ENCODE data around the gene GLUL. TPM values are rescaled to one million over a fixed set of nuclear protein-coding genes. Genes with fewer than 3 reads are reported as not detected.
"Not testable (repeated sequence)": the region's sequence is repeated elsewhere in the genome, so short reads cannot be mapped to it uniquely, and the experiment has no call there.

The GLUL gene
- polyA plus RNA-seq, 3 donors = 300 to 330 (median 328) TPM

DNA sequence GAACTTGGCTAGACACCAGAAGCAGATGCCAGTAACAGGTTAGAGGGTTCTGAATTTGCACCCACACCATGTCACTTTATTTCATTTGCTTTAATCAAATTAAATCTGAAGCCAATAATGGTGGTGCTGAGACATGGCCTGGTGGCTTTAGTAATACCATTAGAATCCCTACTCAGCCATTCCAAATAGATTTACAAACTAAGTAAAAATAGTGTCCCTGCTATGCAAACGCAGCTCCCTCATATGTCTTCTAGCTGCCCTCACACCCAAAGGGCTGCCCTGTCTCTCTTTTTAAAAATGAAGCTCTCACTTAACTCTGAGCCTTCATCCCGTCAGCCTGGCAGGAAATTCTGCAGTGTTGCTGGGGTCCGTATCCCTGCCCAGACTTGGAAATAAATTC lies 21.1 kb downstream of the GLUL start:
- DNase-seq (ENCODE audit: low read depth in 3 of 3, low spot score in 2 of 3) = no peak

DNA sequence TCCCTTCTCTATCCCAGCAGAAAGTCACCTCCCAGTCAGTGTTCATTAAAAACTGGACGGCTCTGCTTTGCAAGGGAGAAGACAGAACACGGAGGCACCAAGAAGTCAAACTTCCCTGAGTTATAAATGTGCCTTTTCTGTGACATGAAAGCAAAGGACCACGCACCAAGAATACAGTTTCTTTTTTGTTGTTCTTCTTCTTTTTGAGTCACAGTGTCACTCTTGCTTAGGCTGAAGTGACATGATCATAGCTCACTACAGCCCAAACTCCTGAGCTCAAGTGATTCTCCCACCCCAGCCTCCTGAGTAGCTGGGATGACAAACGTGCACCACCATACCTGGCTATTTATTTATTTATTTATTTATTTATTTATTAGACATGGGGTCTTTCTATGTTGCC lies 22.7 kb downstream of the GLUL start:
- DNase-seq (ENCODE audit: low read depth in 3 of 3, low spot score in 2 of 3) = no peak

DNA sequence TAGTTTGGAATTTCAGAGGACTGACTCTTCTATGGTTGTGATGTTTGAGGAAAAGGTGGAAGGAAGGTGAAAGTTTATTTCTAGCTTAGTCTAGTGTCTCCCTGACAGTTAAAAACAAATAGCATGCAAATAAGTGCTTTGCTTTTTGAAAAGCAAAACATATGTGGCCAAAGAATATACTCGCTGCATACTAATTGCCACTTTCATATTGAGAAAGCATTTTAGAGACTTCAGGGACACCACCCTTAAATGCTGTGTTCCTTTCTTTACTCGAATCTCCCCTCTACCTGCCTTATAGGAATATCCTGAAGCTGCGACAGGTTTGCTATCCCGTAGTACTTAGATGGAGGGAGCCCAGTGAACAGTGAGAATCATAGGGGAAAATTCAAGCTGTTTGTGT lies 23.2 kb downstream of the GLUL start:
- no peak for DNase-seq (ENCODE audit: low read depth in 3 of 3, low spot score in 2 of 3)

DNA sequence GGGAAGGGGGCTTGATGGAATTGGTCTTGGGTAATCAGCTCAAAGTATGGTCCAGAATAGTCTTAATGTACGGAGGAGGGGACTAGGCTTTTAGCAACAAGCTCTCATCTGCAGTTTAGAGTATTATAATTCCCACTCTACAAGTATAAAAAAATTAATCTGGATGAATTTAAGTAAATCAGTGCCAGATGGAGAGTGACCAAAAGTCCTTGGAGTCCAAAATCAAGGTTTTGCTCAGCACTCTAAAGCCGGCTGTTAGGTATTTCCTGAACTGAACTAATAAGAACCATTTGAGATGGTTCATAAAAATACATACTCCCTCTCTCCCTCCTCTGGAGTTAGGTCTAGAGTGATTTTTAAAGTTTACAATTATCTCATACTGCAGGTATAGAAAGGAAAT lies 23.7 kb downstream of the GLUL start:
- no peak for DNase-seq (ENCODE audit: low read depth in 3 of 3, low spot score in 2 of 3)

DNA sequence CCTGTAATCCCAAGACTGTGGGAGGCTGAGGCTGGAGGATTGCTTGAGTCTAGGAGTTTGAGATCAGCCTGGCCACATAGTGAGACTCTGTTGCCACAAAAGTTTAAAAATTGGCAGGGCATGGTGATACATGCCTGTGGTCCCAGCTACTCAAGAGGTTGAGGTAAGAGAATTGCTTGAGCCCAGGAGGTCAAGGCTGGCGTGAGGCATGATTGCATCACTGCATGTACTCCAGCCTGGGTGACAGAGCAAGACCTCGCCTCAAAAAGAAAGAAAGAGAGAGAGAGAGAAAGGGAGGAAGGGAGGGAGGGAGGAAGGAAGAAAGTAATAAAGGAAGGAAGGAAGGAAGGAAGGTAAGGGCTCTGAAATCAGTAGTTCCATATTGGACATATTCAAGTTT lies 25.0 kb downstream of the GLUL start:
- DNase-seq (ENCODE audit: low read depth in 3 of 3, low spot score in 2 of 3) = no peak

DNA sequence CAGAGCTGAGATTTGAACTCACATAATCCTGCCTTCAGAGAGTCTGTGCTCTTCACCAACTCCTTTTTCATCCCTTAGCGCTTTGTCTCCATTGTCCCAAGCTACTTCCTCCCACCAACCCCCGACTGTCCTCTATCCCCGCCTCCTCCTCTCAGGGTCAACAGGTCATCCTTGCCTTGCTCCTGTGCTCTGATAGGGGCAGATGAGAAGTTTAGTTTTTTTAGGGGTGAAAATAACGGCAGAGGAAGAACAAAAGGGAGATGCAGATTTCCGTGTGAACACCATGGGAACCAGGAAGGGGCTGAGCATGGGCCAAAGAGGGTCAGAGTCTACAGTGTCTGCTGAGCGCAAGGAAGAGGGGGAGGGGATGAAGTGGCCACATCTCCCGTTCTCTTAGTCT lies 31.9 kb downstream of the GLUL start:
- no peak for DNase-seq (ENCODE audit: low read depth in 3 of 3, low spot score in 2 of 3)

DNA sequence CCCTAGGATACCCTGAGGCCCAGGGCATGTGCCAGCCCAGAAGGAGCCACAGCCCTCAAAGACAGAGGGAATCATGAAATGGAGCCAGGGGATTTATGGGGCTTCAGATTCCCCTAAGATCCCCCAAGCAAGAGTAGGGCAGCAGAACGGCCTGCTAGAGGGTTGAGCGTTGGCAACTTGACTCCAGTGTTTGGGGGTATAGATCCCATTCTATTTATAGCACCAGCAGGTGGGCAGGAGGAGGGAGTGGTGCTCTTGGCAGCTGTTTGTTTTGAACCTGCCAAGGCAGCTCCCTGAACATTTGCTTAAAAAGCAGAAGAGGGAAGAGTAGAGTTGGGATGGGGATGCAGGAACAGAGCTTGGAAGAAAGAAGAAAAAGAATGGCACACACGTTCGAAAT lies 33.7 kb downstream of the GLUL start:
- DNase-seq (ENCODE audit: low read depth in 3 of 3, low spot score in 2 of 3) = no peak

DNA sequence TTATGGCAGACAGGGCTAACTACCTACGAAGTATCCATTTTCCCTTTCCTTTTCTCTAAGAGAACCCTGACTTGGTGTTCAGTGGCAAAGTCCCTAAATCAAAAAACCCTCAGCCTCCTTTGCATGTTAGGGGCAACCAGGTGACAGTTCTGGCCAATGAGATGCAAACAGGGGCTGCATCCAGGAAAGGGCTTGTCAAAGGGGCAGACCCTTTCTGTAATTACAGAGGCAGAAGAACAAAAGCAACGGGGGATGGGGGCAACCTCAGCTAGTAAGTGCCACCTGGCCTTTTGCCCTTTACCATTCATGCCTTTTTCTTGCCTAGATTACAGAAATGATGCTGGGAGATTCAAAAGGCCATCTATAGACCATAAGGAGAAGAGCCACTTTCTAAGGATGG lies 34.4 kb downstream of the GLUL start:
- DNase-seq (ENCODE audit: low read depth in 3 of 3, low spot score in 2 of 3) = no peak

DNA sequence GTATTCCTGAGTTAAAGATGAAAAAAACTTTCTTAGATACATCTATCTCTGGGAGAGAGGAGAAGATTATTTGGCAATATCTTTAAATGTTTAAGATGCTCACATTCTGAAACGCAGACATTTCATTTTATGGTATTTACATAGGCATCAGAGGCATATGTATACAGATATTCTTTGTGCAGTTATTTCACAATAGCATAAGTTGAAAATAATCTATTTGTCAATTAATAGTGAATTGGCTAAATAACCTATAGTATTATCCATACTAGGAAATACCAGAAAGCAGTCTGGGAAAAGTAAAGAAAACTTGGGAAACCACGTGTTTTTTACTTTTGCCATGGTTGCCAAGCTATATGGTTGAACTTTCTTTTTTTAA lies 35.9 kb downstream of the GLUL start:
- no peak for DNase-seq (ENCODE audit: low read depth in 3 of 3, low spot score in 2 of 3)

DNA sequence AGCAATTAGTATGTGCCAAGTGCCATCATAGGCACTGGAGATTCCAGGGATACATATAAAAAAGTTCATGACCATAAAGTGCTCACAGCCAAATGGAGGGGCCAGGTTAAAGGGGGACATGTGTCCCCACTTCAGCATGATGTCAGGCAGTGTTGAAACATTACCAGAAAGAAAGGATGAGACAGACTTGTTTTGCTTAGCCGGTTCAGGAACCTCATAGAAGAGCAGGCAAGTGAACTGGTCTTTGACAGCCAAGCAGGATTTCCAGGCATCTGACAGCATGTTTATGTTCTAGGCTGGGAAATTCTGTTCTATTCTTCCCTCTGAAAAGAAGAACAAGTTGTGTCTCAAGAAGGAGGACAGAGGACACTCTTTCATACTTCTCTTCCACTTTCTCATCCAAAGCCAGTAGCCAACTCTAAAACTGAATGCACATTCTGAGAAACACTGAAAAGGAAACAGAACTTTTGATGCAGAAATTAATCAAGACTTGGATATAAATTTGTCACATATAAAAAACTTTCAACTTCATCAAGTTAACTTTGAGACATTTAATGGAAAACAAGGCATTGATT lies 39.7 kb downstream of the GLUL start:
- no peak for DNase-seq (ENCODE audit: low read depth in 3 of 3, low spot score in 2 of 3)

DNA sequence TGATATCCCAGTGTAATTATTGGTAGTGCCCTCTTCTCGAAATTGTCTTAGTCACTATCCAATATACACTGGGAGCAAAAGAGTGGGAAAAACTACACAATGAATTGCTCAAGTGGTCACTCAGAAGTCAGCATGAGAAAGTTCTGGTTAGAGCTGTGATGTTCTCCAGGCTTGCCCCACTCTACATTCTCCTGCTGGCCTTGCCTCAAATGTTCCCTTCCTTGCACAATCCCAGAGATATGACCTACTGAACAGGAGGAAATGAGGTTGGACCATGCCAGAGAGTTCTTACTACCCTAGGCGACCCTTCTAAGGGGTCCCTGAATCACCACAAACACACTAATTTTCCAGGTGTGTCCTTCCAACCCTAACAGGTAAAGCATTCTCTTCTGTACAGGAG lies 40.8 kb downstream of the GLUL start:
- no peak for DNase-seq (ENCODE audit: low read depth in 3 of 3, low spot score in 2 of 3)

DNA sequence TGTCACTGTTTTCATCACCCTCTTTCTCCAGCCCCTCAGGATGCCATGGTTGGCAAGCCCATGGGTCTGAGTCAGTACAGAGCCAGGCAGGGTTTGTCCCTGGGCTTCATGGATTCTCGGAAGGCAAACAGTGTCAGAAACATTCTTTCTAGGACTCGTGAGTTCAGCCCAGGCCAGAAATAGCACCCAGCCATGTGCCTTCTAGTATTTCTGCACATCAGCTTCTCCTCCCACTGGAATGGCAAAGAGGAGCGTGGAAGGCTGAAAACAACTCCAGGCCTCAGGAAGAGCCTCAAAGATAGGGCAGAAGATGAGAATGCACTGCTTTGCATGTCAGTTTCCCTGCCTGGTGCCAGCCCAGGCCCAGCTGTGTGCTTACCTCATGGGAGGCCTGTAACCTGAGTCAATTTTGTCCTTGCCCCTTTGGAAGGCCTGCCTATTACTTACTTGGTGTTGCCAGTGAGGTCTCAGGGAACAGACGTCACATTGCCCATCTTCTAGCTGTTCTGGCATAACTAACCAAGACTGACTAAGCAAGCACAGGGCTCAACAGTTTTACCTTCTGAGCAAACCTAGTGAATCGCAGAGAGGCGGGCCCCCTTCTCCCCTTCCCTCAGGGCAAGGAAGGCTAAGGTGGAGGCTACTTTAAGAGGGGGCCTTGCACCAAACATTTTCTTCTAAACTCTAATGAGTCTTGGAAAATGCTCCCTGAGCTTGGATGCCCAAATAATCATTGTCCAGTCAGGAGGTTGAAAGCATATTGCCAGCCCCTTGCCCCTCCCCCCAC lies 42.4 kb downstream of the GLUL start:
- no peak for DNase-seq (ENCODE audit: low read depth in 3 of 3, low spot score in 2 of 3)

DNA sequence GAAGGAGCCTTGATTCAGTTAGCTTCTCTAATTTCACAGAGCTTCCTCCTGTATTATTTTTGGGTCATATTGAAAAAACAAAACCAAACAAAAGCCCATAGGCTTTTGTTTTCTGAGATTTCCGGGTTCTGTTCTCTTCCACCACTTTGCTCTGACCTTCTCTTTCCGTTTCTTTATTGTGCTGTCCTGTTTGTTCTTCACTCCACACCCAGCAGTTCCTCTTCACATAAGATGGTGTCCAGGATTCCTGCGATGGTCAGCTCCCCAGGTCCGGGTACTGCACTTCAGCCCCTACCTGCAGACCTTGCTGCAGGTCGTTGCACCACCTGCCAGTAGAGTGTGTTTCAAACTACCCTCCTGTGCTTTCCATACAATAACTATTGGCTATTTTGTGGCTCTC lies 44.6 kb downstream of the GLUL start:
- no peak for DNase-seq (ENCODE audit: low read depth in 3 of 3, low spot score in 2 of 3)

DNA sequence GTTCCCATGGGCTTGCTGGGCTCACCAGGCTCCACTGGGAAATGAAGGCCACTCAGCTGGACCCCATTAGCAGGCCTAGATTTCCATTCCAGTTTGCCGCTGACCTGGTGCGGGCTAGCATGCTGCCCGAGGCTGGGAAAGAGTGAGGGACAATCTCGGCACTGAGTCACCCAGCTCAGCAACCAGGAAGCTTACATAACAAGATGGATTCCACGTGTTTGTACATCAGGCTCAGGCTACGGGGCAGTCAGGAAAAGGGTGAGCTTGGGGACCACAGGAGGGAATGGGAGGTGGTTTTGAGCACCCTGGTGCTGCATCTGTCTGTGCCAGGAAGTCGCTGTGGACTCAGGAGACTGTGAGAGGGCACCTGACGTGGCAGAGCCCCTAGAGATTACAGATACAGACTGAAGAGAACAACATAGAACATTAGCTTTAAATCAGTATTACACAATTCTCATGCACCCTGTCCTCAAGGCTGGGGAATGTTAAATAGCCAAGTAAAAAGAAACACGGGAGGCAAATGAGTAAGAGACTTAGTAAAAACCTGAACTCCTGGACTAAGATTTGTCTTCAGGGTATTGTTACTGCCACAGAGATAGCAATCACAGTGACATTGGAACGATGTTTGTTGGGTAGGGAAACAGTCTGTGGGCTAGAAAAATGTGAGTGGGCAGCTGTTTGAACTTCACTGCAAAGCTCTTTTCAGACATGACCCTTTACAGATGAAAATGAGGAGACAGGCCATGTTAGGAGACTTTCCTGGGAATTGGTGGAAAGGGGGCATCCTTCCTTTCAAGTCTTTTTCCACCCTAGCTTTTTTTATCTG lies 51.1 kb downstream of the GLUL start:
- no peak for DNase-seq (ENCODE audit: low read depth in 3 of 3, low spot score in 2 of 3)

DNA sequence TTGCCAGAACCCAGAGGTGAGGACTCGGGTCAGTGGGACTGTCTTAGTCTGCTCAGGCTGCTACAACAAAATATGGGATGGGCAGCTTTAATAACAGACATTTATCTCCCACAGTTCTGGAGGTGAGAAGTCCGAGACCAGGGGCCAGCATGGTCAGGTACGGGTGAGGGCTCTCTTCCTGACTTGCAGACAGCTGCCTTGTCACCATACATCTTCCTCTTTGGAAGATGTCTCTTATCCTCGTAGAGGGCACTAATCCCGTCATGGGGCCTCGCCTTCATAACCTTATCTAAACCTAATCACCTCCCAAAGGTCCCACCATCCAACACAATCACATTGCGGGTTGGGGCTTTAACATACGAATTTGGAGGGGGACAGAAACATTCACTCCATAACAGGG lies 51.9 kb downstream of the GLUL start:
- DNase-seq (ENCODE audit: low read depth in 3 of 3, low spot score in 2 of 3) = no peak

DNA sequence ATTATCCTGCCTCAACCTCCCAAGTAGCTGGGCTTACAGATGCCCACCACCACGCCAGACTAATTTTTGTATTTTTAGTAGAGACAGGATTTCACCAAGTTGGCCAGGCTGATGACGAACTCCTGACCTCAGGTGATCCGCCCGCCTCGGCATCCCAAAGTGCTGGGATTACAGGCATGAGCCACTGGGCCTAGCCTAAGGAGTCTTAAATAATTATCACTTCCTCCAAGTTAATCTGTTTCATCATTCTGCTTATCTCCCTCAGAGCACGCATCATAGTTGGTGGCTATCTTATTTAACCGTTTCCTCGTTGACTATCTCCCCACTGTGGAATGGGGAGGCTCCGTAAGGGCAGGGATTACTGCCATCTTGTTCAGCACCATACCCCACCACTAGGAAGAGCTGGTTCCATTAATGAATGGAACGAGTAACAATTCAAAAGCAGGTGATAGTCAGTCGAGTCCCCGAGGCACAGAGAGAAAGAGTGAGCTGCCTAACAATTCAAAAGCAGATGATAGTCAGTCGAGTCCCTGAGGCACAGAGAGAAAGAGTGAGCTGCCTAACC lies 52.7 kb downstream of the GLUL start:
- no peak for DNase-seq (ENCODE audit: low read depth in 3 of 3, low spot score in 2 of 3)

DNA sequence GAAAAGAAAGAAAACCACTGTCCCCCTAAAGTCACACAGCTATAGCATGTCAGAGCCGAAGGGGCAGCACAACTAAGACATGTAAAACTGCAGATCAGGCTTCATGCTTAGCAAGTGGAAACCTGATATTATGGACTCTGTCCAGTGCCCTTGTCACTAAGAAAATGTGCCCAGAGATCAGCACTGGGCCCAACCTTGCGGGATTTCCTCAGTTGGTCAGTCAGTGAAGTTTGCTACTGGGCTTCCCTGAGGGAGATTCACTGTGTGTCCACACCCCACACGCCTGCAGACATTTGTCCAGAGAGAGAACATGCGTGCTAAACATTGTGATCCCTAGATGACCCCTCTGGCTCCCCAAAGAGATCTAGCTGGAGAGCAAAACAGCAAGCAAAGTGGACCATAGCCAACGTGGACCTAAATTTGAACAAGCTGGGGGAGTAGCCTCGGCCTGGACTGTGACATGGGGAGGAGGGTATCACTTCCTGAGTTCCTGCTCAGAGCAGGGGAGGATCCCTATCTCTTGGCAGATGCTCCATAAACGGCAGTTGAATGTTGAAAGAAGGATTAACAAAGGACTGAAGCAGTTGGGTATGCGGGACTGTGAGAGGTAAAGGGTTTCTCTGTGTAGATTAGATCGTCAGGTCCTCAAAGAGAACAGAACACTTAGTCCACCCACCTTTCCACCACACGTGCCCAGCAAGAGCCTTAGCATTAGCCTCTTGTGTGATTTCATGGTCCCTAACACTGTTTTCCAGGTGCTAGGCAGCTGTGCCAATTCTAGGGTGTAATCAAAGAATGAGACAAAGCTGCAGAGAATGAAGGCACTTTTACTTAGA lies 53.6 kb downstream of the GLUL start:
- DNase-seq (ENCODE audit: low read depth in 3 of 3, low spot score in 2 of 3) = peak in 1 of 3 donors; percentile 21

DNA sequence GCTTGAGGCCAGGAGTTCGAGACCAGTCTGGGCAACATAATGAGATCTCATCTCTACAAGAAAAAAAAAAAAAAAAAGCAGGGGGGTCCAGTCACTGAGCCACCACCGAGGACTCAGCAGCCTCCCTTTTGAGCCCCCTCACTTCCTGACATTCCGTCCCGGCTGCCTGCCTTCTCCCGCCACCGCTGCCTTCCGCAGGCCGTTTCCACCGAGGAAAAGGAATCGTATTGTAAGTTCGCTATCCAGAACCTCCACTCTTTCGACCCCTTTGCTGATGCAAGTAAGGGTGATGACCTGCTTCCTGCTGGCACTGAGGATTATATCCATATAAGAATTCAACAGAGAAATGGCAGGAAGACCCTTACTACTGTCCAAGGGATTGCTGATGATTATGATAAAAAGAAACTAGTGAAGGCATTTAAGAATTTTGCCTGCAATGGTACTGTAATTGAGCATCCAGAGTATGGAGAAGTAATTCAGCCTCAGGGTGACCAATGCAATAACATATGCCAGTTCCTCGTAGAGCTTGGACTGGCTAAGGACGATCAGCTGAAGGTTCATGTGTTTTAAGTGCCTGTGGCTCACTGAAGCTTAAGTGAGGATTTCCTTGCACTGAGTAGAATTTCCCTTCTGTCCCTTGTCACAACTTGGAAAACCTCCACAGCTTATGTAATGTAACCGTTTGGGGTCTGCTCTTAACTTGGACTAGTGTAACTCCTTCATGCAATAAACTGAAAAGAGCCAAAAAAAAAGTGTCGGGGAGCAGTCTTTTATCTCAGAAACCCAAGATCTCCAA lies 55.6 kb downstream of the GLUL start:
- DNase-seq (ENCODE audit: low read depth in 3 of 3, low spot score in 2 of 3) = no peak

DNA sequence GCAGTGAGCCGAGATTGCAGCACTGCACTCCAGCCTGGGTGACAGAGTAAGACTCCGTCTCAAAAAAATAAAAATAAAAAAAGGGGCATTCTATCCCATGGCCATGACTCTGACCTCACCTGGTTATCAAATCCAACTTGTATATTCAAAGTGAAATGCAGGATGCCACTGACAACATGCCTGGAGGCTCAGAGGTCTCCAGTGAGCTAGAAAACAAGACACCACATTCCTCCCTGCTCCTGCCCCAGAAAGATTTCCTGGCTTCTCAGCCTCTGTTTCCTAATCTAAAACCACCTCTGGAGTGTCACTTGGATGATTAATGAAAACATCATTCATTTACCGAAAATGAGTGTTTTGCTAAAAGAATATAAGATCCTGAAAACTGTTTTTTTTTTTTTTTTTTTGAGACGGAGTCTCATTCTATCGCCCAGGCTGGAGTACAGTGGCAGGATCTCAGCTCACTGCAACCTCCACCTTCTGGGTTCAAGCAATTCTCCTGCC lies 58.5 kb downstream of the GLUL start:
- DNase-seq (ENCODE audit: low read depth in 3 of 3, low spot score in 2 of 3) = not testable (repeated sequence)
